T-helper 1 cell treated with Interleukin-12 subunit alpha and Interleukin-12 subunit beta and Interleukin-4 antibody, amounts not matched to agents 30 μg/mL and 1 μg/mL, for 36 hours (primary cell): ENCODE measurements around the gene MAP4.

Experiments used
- H3K27ac Mint-ChIP-seq: one replicate; pipeline ENCODE4 v1.8.0; 2021; ENCODE audit warnings: mild to moderate bottlenecking, mixed read lengths
- H3K27me3 Mint-ChIP-seq: one replicate; pipeline ENCODE4 v1.8.0; 2021; ENCODE audit warnings: low read depth, mixed read lengths
- H3K36me3 Mint-ChIP-seq: one replicate; pipeline ENCODE4 v1.8.0; 2021; ENCODE audit warnings: low read depth, mixed read lengths
- H3K4me1 Mint-ChIP-seq: one replicate; pipeline ENCODE4 v1.8.0; 2021; ENCODE audit warnings: low read depth, mixed read lengths
- H3K4me3 Mint-ChIP-seq: one replicate; pipeline ENCODE4 v1.8.0; 2021; ENCODE audit warnings: mild to moderate bottlenecking, moderate library complexity, mixed read lengths
- H3K9me3 Mint-ChIP-seq: one replicate; pipeline ENCODE4 v1.8.0; 2021; ENCODE audit warnings: mixed read lengths

MAP4 gene

DNA sequence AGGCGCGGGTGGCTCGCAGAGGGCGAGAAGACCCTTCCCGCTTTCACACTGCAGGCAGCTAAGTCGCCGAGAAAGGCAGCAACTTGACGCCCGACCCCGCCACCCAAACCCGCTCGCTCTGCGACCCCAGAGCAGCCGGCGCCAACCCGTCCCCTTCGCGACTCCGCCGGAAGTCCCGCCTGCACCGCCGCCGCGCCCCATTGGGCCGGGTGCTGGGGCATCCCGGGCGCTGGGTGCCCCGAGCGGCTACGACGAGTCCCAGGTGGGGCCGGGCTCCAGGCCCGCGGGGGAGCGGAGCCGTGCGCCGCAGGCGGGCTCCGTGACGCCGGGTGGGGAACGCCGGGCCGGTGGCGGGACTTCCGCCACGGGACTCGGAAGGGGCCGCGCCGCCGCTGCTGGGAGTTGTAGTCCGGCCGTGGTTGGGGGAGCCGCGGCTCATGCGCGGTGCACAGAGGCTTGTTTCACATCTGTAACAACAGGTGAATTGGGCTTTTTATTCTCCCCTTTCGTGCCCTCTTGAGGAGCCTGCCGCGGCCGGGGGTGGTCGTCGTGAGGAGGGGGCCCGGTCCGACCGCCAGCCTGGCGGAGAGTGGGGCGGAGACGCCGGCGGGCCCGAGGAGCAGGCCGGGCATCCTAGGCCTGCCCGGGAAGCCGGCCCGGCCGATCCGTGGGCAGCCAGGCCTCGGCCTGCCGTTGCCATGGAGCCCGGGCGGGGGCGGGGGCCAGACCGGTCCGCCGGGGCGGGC lies 213.3 kb downstream of the MAP4 start, which contains the start of gene DHX30:
DHX30 (plus strand) TSS at position 405 of the 746 bp plus-strand sequence. CDS start 7,546 bp downstream, outside the sequence.
- peak within 1 kb of the TSS; percentile 94 for H3K27ac Mint-ChIP-seq
- peak within 1 kb of the TSS; percentile 98 for H3K4me3 Mint-ChIP-seq
- peaks cover 18% of the 10 kb centered on the region for H3K4me1 Mint-ChIP-seq
- peaks cover 3% of the 10 kb centered on the region for H3K36me3 Mint-ChIP-seq
- H3K9me3 Mint-ChIP-seq = no peaks in the 10 kb centered on the region
- no peaks in the 10 kb centered on the region for H3K27me3 Mint-ChIP-seq
